Esophagus squamous epithelium (tissue), 4 donors: ENCODE measurements around the gene C6orf132.

Source experiments
- POLR2A ChIP-seq, 4 donors: fragments of 450-650 bp; IDR thresholded peaks; one replicate each; pipeline ENCODE4 v1.6.1; 2017; ENCODE audit warnings: antibody characterized with exemption in 4 of 4, mild to moderate bottlenecking in 4 of 4, moderate library complexity in 3 of 4
- TF ChIP-seq, protein P1 (sequence below), 6 experiments: fragments of 450-650 bp in 4 of 6; fragments of 200-600 bp in 2 of 6; sonication (generic) in 2 of 6; IDR thresholded peaks; one replicate each; pipeline ENCODE4 v1.5.1; 2016 to 2019; ENCODE audit warnings: antibody characterized with exemption in 6 of 6, mild to moderate bottlenecking in 4 of 6, moderate library complexity in 4 of 6

DNA sequence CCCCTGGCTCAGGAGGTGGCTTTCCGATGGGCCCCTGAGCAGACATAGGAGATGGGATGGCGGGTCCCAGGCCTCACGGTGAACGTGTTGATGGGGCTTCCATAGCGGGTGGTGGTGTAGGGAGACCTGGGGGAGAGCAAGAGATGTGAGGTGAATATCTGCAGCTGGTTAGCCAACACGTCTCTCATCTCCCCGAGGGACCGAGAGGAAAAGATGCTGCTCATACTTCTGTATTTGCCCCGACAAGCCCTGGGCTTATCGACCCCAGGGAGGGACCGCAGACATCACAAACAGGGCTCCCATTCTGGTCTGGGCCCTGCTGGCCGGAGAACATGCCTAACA lies 38.7 kb downstream of the C6orf132 start:
- TF ChIP-seq, protein P1, sequence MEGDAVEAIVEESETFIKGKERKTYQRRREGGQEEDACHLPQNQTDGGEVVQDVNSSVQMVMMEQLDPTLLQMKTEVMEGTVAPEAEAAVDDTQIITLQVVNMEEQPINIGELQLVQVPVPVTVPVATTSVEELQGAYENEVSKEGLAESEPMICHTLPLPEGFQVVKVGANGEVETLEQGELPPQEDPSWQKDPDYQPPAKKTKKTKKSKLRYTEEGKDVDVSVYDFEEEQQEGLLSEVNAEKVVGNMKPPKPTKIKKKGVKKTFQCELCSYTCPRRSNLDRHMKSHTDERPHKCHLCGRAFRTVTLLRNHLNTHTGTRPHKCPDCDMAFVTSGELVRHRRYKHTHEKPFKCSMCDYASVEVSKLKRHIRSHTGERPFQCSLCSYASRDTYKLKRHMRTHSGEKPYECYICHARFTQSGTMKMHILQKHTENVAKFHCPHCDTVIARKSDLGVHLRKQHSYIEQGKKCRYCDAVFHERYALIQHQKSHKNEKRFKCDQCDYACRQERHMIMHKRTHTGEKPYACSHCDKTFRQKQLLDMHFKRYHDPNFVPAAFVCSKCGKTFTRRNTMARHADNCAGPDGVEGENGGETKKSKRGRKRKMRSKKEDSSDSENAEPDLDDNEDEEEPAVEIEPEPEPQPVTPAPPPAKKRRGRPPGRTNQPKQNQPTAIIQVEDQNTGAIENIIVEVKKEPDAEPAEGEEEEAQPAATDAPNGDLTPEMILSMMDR (IDR thresholded peaks at IDR 0.05), result no peak
- TF ChIP-seq POLR2A (IDR thresholded peaks at IDR 0.05), result no peak
